ENCODE results near the gene IMMT. TPM values are rescaled to one million over a fixed set of nuclear protein-coding genes. Genes with fewer than 3 reads are reported as not detected.

The IMMT gene
- total and polyA plus RNA-seq, 9 of the 15 experiments (the other 6 are each of a cell fraction or from before 2014, with no cell fraction given) = 119 to 294 (median 140) TPM

DNA sequence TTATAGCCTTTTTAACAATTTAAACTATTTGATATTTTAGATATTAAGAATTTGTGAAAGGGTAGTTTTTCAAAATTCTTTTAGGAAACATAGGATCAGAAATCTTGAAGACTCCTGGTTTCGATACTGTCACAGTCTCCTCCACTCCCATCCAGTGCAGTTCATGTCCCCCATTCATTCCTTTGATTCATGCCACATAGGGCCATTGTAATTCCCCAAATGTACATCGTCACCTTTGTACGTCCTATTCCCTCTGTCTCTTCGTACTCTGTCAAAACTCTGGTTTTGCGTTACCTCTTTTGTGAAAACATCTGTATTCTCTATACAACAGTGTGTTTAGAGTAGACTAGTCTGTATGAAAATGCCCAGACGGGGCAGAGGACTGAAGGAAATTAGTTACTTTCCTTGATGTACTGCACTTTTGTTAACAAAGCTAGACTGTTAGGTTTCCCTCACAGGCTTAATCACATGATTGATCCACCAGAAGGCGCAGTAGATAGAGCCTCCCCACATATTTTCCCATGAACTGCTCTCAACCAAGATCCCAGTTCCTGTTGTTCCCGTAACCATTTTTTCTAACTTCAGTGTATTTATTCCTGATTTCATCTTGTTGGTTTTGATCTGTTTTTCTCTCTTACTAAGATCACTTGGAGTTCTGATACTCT lies 6.5 kb upstream of the IMMT start (continued):
- TF ChIP-seq, protein P1, sequence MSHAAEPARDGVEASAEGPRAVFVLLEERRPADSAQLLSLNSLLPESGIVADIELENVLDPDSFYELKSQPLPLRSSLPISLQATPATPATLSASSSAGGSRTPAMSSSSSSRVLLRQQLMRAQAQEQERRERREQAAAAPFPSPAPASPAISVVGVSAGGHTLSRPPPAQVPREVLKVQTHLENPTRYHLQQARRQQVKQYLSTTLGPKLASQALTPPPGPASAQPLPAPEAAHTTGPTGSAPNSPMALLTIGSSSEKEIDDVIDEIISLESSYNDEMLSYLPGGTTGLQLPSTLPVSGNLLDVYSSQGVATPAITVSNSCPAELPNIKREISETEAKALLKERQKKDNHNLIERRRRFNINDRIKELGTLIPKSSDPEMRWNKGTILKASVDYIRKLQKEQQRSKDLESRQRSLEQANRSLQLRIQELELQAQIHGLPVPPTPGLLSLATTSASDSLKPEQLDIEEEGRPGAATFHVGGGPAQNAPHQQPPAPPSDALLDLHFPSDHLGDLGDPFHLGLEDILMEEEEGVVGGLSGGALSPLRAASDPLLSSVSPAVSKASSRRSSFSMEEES (CRISPR knock-in tag; IDR thresholded peaks at IDR 0.05) = peak; percentile 94
- TF ChIP-seq SMARCE1 (IDR thresholded peaks at IDR 0.05) (peak; percentile 76), XRCC4 (IDR thresholded peaks at IDR 0.05; ENCODE audit: extremely low read depth, insufficient read depth, insufficient read length) (no peak), HNRNPL (IDR thresholded peaks at IDR 0.05; ENCODE audit: low read depth, low read length) (no peak), FOXJ3 (CRISPR knock-in tag; IDR thresholded peaks at IDR 0.05) (no peak), ARNT (IDR thresholded peaks at IDR 0.05) (peak in 1 of 2 experiments; percentile 81; a peak in 1 of 4 replicates), RCOR1 (IDR thresholded peaks at IDR 0.05; ENCODE audit: borderline replicate concordance in 1 of 2, low read depth in 2 of 2, low read length in 2 of 2) (0 out of 4 replicates have a peak, but pooled peaks of 1 of the 2 experiments have one; percentile 63), RAD21 (CRISPR knock-in tag; conservative IDR thresholded peaks at IDR 0.05 in 1 of 2, IDR thresholded peaks at IDR 0.05 in 1 of 2) (peak; percentile 30 to 46; a peak in 3 of 4 replicates), POLR2B (IDR thresholded peaks at IDR 0.05; ENCODE audit: low read depth, partially characterized antibody) (peak; percentile 25), ATF7 (IDR thresholded peaks at IDR 0.05) (0 out of 2 replicates have a peak, but pooled peaks have one; percentile 45), DPF2 (IDR thresholded peaks at IDR 0.05) (peak; percentile 66), HLTF (IDR thresholded peaks at IDR 0.05) (0 out of 2 replicates have a peak, but pooled peaks have one; percentile 46)
- TF ChIP-seq, protein P2, sequence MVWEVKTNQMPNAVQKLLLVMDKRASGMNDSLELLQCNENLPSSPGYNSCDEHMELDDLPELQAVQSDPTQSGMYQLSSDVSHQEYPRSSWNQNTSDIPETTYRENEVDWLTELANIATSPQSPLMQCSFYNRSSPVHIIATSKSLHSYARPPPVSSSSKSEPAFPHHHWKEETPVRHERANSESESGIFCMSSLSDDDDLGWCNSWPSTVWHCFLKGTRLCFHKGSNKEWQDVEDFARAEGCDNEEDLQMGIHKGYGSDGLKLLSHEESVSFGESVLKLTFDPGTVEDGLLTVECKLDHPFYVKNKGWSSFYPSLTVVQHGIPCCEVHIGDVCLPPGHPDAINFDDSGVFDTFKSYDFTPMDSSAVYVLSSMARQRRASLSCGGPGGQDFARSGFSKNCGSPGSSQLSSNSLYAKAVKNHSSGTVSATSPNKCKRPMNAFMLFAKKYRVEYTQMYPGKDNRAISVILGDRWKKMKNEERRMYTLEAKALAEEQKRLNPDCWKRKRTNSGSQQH (CRISPR knock-in tag; IDR thresholded peaks at IDR 0.05) = peak; percentile 41; the same call in 1 of the 2 replicates
- TF ChIP-seq, protein P3, sequence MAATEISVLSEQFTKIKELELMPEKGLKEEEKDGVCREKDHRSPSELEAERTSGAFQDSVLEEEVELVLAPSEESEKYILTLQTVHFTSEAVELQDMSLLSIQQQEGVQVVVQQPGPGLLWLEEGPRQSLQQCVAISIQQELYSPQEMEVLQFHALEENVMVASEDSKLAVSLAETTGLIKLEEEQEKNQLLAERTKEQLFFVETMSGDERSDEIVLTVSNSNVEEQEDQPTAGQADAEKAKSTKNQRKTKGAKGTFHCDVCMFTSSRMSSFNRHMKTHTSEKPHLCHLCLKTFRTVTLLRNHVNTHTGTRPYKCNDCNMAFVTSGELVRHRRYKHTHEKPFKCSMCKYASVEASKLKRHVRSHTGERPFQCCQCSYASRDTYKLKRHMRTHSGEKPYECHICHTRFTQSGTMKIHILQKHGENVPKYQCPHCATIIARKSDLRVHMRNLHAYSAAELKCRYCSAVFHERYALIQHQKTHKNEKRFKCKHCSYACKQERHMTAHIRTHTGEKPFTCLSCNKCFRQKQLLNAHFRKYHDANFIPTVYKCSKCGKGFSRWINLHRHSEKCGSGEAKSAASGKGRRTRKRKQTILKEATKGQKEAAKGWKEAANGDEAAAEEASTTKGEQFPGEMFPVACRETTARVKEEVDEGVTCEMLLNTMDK (IDR thresholded peaks at IDR 0.05; ENCODE audit: borderline replicate concordance, insufficient read depth, low read depth, low read length, poor library complexity, severe bottlenecking) = peak; percentile 64
- TF ChIP-seq, protein P4, sequence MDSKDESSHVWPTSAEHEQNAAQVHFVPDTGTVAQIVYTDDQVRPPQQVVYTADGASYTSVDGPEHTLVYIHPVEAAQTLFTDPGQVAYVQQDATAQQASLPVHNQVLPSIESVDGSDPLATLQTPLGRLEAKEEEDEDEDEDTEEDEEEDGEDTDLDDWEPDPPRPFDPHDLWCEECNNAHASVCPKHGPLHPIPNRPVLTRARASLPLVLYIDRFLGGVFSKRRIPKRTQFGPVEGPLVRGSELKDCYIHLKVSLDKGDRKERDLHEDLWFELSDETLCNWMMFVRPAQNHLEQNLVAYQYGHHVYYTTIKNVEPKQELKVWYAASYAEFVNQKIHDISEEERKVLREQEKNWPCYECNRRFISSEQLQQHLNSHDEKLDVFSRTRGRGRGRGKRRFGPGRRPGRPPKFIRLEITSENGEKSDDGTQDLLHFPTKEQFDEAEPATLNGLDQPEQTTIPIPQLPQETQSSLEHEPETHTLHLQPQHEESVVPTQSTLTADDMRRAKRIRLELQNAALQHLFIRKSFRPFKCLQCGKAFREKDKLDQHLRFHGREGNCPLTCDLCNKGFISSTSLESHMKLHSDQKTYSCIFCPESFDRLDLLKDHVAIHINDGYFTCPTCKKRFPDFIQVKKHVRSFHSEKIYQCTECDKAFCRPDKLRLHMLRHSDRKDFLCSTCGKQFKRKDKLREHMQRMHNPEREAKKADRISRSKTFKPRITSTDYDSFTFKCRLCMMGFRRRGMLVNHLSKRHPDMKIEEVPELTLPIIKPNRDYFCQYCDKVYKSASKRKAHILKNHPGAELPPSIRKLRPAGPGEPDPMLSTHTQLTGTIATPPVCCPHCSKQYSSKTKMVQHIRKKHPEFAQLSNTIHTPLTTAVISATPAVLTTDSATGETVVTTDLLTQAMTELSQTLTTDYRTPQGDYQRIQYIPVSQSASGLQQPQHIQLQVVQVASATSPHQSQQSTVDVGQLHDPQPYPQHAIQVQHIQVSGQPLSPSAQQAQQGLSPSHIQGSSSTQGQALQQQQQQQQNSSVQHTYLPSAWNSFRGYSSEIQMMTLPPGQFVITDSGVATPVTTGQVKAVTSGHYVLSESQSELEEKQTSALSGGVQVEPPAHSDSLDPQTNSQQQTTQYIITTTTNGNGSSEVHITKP (IDR thresholded peaks at IDR 0.05; ENCODE audit: partially characterized antibody) = peak; percentile 41
- TF ChIP-seq, protein P5, sequence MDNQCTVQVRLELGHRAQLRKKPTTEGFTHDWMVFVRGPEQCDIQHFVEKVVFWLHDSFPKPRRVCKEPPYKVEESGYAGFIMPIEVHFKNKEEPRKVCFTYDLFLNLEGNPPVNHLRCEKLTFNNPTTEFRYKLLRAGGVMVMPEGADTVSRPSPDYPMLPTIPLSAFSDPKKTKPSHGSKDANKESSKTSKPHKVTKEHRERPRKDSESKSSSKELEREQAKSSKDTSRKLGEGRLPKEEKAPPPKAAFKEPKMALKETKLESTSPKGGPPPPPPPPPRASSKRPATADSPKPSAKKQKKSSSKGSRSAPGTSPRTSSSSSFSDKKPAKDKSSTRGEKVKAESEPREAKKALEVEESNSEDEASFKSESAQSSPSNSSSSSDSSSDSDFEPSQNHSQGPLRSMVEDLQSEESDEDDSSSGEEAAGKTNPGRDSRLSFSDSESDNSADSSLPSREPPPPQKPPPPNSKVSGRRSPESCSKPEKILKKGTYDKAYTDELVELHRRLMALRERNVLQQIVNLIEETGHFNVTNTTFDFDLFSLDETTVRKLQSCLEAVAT (IDR thresholded peaks at IDR 0.05) = peak; percentile 38 to 87; a peak in 2 of 4 replicates

Measured in K562 (cell line).